Measurements from ENCODE around the gene SNTG2.

DNA sequence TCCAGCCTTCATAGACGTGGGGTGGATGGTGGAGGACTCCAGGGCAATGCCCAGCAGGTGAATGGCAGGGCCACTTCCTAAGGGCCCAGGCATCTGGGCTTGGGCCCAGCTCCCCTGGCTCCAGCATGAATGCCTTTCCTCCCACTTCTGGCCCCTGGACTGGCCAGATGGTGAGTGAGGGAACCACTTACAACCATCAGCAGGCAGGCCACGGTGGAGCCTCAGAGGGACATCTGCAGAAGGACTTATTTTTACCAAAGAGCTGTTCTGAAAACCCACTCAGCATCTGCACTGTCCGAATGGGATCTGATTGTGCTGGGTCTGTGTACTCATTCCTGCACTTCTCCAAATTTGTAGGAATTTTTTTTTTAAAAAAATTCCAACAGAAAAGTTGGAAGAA lies 69.6 kb downstream of the SNTG2 start:
- TF ChIP-seq, protein P1, sequence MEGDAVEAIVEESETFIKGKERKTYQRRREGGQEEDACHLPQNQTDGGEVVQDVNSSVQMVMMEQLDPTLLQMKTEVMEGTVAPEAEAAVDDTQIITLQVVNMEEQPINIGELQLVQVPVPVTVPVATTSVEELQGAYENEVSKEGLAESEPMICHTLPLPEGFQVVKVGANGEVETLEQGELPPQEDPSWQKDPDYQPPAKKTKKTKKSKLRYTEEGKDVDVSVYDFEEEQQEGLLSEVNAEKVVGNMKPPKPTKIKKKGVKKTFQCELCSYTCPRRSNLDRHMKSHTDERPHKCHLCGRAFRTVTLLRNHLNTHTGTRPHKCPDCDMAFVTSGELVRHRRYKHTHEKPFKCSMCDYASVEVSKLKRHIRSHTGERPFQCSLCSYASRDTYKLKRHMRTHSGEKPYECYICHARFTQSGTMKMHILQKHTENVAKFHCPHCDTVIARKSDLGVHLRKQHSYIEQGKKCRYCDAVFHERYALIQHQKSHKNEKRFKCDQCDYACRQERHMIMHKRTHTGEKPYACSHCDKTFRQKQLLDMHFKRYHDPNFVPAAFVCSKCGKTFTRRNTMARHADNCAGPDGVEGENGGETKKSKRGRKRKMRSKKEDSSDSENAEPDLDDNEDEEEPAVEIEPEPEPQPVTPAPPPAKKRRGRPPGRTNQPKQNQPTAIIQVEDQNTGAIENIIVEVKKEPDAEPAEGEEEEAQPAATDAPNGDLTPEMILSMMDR (IDR thresholded peaks at IDR 0.05; ENCODE audit: low read depth, low read length, poor library complexity, severe bottlenecking), result no peak
- TF ChIP-seq EZH2phosphoT487 (IDR thresholded peaks at IDR 0.05; ENCODE audit: borderline replicate concordance, low read length), result no peak

Measured in DOHH2 (cell line).